Measurements from ENCODE around the gene SPTA1.

SPTA1 gene

DNA sequence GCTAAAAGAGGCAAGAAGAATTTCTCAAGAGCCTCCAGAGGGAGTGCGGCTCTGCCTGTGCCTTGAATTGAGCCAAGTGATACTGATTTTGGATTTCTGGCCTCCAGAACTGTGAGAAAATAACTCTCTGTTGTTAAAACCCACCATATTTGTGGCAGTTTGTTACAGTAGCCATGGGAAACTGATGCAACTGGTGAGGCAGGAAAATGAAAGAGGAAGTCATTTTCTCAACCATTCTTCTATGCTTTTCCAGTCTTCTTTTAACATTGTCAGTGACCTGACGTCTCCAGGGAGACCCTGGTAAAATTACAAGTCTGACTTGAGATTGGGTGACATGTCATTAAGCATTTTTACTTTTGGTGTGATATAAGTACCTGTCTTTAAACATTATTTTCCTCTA, 121.9 kb downstream of the SPTA1 start:
- DNase-seq, result no peak

DNA sequence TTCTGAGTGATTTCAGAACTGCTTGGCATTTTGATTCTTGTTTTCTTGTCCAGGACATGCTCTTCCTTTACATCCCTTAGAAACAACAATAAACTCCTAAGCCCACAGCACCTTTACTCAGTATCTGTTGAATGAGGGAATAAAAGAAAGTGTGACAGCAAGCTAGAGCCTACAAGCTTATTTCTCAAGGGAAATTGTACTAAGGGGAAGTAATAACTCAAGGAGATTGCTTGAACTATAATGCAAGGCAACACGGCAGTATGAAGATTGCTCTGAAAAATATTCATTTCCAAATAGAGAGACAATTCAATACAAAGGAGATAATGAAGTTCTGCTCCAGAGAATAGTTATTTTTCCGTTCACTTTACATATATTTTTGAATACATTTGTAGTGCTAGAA, 122.7 kb downstream of the SPTA1 start:
- DNase-seq, result no peak

Measured in activated CD4-positive, alpha-beta T cell treated with anti-CD3 and anti-CD28 coated beads, Interleukin-2, amount 50 U/mL, for 4 hours (primary cell).